ENCODE results near the gene COL7A1.

Gene COL7A1

DNA sequence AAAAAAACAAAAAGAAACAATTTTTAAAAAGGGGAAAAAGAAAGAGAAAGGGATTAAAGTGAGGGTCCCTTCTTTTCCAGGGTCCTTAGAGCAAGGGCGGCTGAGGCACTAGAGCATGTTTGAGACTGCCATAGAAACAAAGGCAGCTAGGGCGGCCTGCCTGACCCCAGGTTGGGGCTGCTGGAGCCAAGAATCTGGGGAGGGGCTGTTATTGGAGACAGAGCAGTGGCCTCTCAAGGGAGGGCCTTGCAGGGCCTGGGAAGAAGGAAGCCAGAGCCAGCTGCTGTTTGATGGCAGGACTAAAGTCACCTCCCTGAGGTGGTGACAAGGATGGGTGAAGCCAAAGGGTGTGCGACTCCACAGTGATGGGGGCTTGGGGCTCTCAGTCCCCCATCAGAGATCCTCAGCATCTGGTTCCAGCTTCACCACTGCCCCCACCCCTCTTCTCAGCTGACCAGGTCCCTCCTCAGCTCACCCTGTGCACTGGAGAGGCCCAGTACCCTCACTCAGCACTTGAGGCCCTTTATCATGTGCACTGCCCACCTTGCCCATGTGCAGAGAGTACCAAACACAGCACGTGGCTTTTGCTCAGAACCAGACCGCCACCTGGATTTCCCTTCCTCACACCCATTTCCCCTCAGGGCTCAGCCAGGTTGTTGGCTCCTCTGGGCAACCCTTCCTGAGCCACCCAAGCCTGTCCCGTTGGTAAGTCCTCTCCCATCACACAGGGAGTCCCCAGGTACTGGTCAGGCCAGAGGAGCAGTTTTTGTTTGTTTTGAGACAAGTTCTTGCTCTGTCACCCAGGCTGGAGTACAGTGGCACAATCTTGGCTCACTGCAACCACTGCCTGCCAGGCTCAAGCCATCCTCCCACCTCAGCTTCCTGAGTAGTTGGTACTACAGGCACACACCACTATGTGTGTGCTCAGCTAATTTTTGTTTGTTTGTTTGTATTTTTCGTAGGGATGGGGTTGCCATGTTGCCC is 24.7 kb upstream of the COL7A1 start:
- FAIRE-seq, result no peak

DNA sequence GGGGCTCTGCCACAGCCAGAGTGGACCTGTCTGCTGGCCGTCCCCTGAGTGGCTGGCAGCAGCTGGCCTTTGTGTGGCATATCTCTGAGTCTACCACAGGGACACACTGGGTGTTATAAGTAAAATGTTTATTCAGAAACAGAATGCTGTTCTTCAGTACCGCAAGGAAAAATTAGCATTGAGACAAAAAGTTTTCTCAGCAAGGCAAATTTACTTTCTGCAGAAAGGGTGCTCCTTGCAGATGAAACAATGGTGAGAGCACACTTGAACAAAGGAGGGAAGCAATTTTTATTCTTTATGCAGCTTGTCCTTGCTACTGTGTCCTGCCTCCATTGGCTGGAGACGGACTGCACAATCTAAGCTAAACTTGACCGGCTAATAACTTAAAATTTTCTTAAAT is 22.4 kb upstream of the COL7A1 start:
- no peak for FAIRE-seq

DNA sequence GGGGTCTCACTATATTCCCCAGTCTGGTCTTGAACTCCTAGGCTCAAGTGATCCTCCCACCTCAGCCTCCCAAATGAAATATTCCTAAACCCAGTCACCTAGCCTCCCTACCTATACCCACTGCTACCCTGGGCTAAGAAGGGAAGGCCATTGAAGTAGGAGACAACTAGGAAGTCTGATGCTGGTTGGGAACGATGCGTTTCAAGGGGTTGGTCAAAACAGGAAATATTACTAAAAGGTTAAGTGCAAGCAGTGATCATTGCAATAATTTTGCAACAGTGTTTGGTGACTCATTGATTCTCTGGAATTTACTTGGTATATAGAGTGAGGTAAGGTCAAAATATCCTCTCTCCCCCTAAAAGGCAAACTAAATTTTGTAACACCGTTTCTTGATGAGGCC is 18.9 kb upstream of the COL7A1 start:
- no peak for FAIRE-seq

DNA sequence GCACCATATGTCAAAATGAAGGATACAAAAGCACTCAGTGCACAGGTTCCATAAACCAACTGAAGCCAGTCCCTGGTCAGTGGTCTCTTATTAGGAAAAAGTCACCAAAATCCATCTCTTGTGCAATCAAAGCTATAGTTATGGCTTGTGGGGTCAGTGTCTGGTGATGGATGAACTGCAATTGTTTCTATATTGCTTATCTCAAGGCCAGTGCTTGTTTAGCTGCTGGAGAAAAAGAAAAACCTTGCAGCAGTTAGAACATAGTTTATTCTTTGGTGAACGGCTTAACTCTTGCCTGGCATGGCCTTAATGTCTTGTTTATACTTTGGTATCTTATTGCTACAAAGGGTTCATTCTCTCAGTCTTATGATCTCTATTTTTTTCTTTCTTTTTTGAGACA is 17.2 kb upstream of the COL7A1 start:
- no peak for FAIRE-seq

DNA sequence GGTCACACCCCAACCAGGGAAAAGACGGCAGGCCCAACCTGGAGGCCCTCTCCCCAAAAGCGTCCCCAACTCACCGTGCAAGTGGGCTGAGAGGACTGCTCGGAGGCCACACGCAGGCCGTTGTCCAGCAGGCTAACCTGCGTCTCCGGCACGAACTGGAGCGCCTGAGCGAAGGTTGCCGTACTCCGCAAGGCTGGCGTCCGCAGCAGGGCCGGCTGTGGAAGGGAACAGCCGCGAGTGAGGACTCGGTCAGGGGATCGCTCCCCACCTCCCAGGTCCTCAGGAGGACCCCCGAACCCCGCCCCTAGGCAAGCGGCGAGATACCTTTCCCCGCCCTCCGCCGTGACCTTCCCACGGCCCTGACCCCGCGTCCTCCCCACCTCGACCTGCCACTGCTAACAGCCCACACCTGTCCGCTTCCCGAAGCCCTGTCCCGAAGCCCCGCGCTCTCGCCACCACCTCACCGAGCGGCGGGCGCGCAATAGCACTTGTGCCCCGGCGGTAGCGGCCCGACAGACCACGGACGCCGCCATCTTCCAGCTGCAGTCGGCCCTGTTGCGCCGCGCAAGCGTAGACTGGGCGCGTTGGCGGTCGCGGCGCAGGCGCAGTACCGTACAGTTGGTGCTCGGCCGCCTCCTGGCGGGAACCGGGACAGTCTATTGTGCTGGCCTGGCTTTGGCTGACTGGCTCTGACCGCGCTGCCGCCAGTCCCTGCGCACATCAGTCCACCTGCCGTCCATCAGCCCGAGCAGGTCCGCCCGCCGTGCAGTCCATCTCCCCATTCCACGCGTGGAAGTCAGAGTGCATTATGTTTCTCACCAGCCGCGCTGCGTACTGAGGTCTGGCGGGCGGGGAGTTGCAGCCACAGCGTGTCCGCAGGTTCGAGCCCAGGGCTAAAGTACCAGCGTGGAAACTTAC is 14.2 kb upstream of the COL7A1 start, which contains the start of gene UQCRC1:
TSS of gene UQCRC1 (minus strand) at position 559 of the 918 bp plus-strand sequence. CDS start at position 533, 26 bp downstream.
- peak; percentile 78 for FAIRE-seq

DNA sequence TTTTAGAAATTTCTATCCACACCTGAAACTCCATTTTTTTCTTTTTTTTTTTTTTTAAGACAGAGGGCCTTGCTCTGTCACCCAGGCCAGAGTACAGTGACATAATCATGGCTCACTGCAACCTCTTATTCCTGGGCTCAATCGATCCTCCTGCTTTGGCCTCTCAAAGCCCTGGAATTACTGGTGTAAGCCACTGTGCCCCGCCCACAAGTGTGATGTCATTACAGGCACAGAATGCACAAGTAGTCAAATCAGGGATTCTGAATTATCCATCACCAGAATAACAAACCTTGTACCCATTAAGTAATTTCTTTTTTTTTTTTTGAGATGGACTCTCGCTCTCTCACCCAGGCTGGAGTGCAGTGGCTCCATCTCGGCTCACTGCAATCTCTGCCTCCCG is 12.4 kb upstream of the COL7A1 start:
- FAIRE-seq, result no peak

DNA sequence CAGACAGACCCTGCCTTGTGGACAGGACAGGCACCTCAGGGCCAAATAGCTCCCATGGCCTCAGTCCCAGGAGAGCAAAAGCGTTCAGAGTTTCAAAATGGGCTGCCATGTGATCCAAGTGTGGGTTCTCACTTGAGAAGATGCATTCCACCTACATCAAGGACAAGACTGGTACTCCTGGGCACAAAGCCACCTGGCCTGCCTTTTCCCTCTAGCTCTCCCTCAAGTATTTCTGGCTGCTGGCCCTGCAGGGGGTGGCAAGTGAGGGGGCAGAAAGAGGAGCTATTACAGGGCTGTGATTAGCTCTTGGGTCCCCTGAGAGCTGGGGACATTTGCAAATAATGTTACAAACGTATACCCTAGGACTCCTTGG is 6.5 kb upstream of the COL7A1 start:
- no peak for FAIRE-seq

DNA sequence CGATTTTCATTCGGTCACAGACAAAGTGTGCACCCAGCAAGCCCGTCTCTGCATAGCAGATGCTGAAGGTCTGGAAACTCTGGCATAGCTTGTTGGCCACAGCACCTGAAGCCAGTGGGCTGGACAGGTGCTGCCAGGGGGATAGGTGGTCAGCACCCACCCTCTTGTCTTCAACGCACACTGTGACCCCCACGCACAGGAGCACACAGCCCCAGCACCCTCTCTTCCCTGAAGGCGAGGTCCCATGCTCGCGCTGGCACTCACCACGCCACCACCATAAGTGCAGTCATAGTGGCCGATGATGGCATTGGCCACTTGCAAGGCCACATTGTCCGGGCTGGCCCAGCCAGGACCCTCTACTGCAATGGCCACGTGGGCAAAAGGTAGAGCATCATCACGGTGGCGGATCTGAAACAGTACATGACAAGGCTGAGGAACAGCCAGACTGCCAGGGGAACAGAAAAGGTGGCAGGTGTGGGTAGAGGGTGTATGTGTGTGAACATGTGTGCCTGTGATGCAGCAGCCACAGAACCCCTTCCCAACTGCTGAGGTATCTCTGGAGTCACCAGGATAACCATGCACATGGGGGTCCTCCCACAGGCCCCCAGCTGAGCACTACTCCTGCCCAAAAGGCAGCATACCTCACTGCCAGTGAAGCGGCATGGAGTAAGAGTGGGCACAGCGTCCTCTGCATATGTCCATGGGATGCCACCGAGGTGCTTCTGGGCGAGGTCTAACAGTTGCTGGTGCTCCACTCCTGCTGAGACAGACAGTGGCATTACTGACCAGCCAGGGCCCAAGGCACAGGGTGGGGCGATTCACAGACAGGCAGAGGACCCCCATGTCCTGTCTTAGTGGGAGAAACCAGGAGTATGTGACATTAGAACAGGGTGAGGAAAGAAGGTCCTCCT is 5.8 kb upstream of the COL7A1 start:
- no peak for FAIRE-seq

DNA sequence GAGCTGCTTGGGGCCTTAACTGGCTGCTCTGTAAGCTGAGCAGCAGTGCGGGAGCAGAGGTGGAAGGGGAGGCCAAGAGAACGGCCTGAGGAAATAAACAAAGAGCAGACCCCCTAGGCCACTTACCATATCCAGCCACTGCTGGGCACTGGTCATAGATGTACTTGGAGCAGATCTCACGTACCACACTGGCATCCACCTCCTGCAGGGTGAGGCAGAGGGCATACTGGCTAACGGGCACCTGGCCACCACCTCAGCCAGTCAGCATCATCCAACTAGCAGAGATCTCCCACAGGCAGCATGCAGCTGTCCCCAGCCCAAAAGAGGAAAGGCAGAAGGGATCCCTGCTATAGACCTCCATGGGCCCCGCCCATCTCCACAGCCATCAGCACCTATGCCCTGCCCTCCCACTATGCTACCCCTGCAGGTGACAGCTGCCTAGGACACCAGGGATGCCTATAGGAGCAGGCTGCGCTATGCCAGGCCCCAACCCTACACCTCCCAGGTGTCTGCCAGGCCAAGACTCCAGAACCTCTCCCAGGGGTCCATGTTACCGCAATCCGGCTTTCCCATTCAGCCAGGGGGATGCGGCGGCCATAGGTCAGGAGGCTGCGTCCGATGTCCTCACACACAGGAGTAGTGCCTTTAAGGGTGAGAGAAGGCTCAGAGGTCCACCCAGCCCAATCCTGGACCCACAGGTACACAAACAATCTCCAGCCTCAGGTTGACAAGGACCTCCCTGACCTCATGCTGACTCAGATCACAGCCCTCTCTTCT is 4.6 kb upstream of the COL7A1 start:
- no peak for FAIRE-seq

DNA sequence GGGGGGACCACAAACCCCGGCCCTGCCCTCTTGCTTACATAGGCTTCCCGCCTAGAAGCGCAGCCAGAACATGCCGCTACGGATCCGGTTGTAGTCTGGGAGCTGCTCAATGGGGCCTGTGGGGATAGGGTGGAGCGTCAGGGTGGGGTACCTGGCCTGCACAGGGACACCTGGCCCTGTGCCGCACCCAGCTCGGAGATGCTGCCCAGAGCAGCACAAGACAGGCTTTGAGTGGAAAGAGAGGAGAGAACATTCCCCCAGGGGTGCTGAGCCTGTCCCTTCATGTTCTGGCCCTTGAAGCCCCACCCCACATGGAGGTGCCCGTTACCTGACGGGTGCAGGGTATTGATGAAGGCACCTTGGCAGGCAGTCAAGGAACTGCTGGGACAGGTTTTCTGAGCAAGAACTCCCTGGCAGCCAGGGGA is 4.0 kb upstream of the COL7A1 start:
- FAIRE-seq, result no peak

DNA sequence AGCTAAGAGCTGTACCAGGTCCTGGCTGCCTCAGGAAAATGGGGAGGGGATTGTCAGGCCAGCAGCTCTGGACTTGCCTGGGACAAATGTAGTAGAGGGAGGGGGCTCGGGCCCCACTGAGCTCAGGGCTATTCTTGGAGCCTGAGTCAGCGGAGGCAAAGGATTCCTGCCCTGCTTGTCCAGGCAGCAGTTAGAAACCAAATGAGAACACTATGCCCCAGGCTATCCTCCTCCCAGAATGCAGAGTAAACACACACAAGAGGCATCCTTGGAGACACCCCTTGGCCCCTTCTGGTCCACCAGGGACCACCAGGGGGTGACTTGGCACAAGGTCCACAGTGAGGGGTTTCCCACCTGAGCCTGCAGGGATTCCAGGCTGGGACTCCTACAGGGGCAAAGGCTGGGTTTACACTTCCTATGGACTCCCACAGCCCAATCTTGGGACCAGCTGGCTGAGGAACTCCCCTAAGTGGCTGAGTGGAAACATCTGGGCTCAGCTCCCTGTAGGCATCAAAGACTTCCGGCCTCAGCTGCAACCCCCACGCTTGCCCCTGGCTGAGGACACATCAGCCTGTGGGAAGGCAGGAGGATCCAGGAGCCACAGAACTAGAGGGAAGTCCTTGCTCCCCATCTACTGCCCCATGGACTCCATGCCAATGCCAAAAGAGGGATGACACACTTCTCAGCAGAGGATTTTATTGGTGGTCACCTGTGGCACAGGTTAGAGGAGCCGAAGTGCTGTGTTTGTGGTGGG is 3.4 kb upstream of the COL7A1 start:
- no peak for FAIRE-seq

DNA sequence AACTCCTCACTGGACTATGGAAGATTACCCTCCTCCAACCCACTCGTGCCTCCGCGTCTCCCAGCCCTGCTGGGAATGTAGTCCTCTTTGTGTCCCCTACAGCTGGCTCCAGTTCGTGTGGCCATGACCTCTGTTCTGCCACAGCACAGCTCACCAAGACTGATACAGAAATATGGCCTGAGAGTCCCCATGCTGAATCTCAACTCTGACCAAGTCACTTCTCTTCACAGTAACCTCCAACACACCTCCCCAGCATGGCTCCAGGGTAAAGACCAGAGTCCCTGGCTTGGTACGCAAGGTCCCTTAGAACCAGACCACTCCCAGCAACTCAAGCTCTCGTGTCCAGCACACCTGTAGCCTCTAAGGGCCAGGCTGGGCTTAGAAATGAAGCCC is 2.3 kb upstream of the COL7A1 start:
- FAIRE-seq, result no peak

DNA sequence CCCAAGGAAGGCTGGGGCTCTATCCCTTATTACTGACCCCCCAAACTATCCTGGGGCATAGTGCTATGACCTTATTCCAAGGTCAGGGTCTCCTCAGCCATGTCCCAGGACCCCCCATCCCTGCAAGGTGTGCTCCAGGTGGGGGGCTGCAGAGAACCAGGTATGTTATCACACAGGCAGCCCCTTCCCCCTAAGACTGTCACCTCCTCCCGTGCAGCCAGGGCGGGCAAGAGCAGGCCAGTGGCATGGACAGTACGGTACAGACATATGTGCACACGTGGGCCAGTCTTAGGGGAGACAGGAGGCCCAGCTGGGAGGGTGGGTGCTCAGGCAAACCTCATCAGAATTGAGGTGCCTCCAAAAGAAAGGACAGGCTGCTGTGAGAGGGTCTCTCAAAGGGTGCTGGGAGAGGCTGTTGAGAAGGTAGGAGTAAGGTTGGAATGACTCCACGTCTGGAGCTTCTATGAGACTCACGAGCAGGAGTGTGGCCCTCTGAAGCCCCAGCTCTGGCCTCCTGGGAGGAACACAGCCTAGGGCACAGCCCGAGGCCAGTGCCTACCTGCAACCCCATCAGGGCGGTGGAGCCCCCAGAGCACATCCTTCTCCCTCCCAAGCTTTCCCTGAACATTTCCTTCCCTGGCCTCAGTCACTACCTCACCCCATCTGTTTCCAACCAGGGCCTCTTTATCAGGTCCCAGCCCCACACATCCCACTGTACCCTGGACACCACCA is 1.7 kb upstream of the COL7A1 start:
- no peak for FAIRE-seq

DNA sequence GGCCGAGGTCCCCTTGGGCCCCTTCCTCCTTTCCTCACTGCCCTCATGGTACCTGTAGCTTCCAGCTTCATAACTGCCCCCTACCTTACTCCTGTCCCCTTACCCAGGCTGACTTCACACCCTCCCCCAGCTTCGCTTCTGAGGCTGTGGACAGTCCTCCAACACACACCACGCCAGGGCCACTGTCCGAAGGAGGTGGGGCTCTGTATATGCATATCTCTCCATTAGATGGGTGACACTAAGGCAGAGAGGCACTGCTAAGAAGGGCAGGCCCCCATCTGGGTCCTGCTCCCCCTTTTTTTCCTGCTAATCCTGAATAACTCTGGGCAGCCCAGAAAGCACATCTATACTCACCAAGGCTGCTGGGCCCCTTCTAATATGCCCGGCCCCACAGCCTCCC is 1.0 kb upstream of the COL7A1 start:
- FAIRE-seq, result no peak

DNA sequence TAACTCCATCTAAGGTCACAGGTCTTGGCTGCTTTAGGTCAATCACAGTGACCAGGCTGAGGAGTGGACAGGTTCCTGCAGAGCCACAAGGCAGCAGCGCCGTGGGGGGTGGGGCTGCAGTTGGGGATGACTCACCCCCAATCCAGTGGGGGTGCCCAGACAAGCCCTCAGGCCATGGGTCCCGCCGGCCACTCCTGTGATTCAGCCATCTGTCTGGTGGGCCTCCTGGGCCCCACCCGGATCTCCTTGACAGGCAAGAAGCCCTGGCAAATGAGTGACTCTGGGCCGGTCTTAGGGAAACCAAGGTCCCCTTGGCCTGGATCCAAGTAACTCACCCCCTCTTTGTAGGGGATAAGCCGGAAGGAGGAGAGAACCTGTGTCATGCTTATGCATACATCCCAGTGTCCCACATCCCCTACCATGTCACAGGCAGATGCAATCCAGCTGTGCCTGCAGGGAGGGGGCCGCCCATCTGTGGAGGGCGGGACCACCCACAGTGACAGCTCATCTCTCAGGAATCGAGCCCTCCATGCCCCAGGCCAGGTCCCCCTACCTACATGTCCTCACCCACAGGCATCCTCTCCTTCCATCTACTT is 495 bp upstream of the COL7A1 start:
- FAIRE-seq, result no peak

DNA sequence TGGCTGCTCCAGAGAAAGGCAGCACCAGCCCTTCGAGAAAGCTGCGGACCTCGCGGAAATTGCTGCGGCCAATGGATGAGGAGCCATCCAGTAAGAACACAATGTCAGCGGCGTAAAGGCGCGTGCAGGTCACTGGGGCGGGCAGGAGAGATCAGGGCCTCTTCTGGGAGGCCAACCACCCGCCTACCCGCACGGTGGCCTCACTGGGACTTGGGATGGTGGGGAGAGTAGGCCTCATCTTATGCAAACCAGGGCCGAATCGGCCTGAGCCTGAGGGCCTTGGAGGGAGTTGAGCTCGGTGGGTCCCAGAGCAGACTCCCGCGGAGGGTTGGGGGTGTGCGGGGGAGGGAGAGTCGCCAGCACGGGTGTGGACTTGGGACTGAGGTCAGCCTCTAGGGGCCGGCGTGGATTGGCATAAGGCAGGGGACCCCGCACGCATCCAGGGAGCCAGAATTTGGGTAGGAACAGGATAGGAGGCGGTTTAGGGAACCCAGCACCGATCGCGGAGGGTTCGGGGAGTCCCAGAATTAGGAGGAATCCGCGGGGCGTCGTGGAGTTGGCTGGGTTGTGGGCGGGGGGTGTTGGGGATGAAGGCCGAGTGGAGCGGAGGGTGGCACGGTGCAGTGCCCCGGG is 596 bp downstream of the COL7A1 start:
- no peak for FAIRE-seq

DNA sequence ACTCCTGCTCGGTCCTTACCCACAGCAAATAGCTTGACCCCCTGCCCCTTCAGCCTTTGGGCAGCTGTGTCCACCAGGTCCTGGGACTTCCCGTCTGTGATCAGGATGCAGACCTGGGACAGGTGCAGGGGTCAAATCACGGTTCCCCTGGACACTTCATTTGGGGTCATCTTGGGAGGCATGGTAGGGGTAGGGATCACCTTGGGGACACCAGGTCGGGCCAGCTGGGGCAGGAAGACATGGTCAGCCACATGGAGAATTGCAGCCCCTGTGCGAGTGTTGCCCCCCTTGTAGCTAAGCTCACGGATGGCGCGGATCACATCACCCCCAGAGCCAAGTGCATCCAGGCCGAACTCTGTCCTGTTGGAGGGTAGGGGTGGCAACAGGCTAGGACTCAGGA is 1.8 kb downstream of the COL7A1 start:
- FAIRE-seq, result no peak

DNA sequence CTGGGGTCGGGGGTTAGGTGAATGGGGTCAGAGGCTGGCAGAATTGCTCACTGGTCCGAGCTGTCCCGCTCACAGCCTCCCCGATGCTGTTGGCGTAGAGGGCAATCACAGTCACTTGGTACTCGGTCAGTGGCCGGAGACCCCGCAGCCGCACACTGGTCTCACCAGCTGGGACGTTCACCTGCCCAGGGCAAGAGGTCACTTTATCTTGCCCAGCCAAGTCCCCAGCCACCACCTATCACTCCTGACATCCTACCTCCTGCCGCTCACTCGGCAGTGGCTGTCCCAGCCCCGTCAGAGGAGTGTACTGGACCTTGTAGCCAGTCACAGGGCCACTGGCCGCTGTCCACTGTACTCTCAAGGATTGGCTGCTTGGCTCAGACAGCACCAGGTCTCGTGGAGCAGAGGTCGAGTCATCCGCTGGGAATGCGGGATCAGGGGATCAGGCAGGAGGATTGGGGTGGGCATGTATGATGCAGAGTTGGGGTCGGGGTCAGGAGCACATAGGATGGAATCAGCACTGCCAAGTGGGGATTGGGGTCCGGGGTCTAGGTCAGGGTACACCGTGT is 2.5 kb downstream of the COL7A1 start:
- no peak for FAIRE-seq

Measured in endometrium (tissue), 2 donors.